Stomach (tissue), 9 donors: ENCODE measurements around the gene NTF4. TPM values are rescaled to one million over a fixed set of nuclear protein-coding genes. Genes with fewer than 3 reads are reported as not detected.
"Not testable (repeated sequence)": the region's sequence is repeated elsewhere in the genome, so short reads cannot be mapped to it uniquely, and the experiment has no call there.

Experiments
- DNase-seq, 2 donors: peaks; one replicate each; pipeline versions ENCODE4 v3.0.0 to v3.0.0-alpha.2; 2013 to 2019
- H3K27ac ChIP-seq, 5 donors: fragments of 200-600 bp in 4 of 5; sonication (generic) in 4 of 5; one replicate each; pipeline ENCODE4 v1.5.1; 2013 to 2019; ENCODE audit warnings: mild to moderate bottlenecking in 1 of 5, moderate library complexity in 1 of 5
- H3K27me3 ChIP-seq, 3 donors: fragments of 200-600 bp; sonication (generic); one replicate each; pipeline ENCODE4 v1.5.1; 2017 to 2019; ENCODE audit warnings: mixed run types in 1 of 3
- H3K36me3 ChIP-seq, 4 donors: fragments of 200-600 bp; sonication (generic); 1 replicate in 3 of 4; 2 replicates in 1 of 4; pipeline ENCODE4 v1.5.1; 2016 to 2019
- H3K4me1 ChIP-seq, 4 donors: fragments of 200-600 bp; sonication (generic); one replicate each; pipeline ENCODE4 v1.5.1; 2016 to 2019
- H3K4me3 ChIP-seq, 4 donors: fragments of 200-600 bp; sonication (generic) in 3 of 4; one replicate each; pipeline ENCODE4 v1.5.1; 2016 to 2019; ENCODE audit warnings: mild to moderate bottlenecking in 1 of 4
- H3K9me3 ChIP-seq, 4 donors: fragments of 200-600 bp; sonication (generic); one replicate each; pipeline ENCODE4 v1.5.1; 2016 to 2019
- CTCF ChIP-seq, 7 experiments: fragments of 450-650 bp in 4 of 7; fragments of 200-600 bp in 3 of 7; sonication (generic) in 3 of 7; IDR thresholded peaks; one replicate each; pipeline ENCODE4 v1.5.1; 2016 to 2019; ENCODE audit warnings: antibody characterized with exemption in 7 of 7, control low read depth in 2 of 7, mild to moderate bottlenecking in 1 of 7
- EP300 ChIP-seq: sonication (generic); formaldehyde crosslinking; IDR thresholded peaks from one replicate; pipeline ENCODE4 v1.6.1; 2017; ENCODE audit warnings: antibody characterized with exemption
- POLR2A ChIP-seq, 4 donors: fragments of 450-650 bp; IDR thresholded peaks; one replicate each; pipeline ENCODE4 v1.6.1; 2016; ENCODE audit warnings: antibody characterized with exemption in 4 of 4, control low read depth in 2 of 4, mild to moderate bottlenecking in 1 of 4, moderate library complexity in 1 of 4
- POLR2AphosphoS5 ChIP-seq, 3 donors: sonication (generic); formaldehyde crosslinking; IDR thresholded peaks; one replicate each; pipeline ENCODE4 v1.6.1; 2016; ENCODE audit warnings: antibody characterized with exemption in 3 of 3
- WGBS, 5 donors: extraction: QIAGEN DNeasy Blood & Tissue Kit in 3 of 5; methylation state at CpG; one replicate each; pipeline versions ENCODE4 v1.1.5 to v1.1.7; 2013 to 2018; 5-methylcytosine and 5-hydroxymethylcytosine counted together
- intact Hi-C: fragments of 100-400 bp; cut with DNase I; formaldehyde crosslinking; loops from one replicate; pipeline ENCODE4 v1.15.1; 2023; ENCODE audit warnings: low total_unique reads
- polyA plus RNA-seq, 3 donors: library from polyadenylated mRNA; stranded (reverse); fragments of 200-250 nt; gene quantifications; one replicate each; pipeline ENCODE4 v1.2.3, GENCODE V29; 2013
- total RNA-seq, 5 donors: library from RNA; depleted of rRNA; stranded (reverse); fragments of >200 nt; gene quantifications; one replicate each; pipeline versions ENCODE4 v1.1.0 to v1.2.3, GENCODE V29; 2014 to 2016
- donor health status: healthy with polysubstance abuse.
- donor health status: Bipolar disorder and iron deficiency.
- donor health status: healthy.

The NTF4 gene
- total and polyA plus RNA-seq, 8 donors: 17.5 TPM; not detected in 7

GRCh38 chr19:49028686-49029085, 35.9 kb downstream of the NTF4 start:
- H3K4me1 ChIP-seq, H3K27ac ChIP-seq, intact Hi-C loops, H3K27me3 ChIP-seq, H3K9me3 ChIP-seq, DNase-seq, H3K36me3 ChIP-seq, H3K4me3 ChIP-seq: not testable (repeated sequence)
- WGBS, 5 donors: 57 to 83% (median 68%) methylated on average over 3 to 9 of the region's 9 CpGs

GRCh38 chr19:49025599-49025998, 39.0 kb downstream of the NTF4 start:
- H3K36me3 ChIP-seq, intact Hi-C loops, H3K9me3 ChIP-seq, H3K4me1 ChIP-seq, DNase-seq, H3K4me3 ChIP-seq, H3K27ac ChIP-seq: not testable (repeated sequence)
- whole genome bisulfite sequencing, 5 donors: 78 to 85% (median 83%) methylated on average over 10 to 23 of the region's 23 CpGs
- peaks cover 0 to 14% (median 0%) of the 10 kb centered on the region in 3 donors for H3K27me3 ChIP-seq

GRCh38 chr19:49025088-49025487, 39.5 kb downstream of the NTF4 start:
- intact Hi-C loops, H3K27ac ChIP-seq, DNase-seq, H3K4me3 ChIP-seq, H3K9me3 ChIP-seq, H3K36me3 ChIP-seq, H3K4me1 ChIP-seq: not testable (repeated sequence)
- peaks cover 0 to 19% (median 4%) of the 10 kb centered on the region in 3 donors for H3K27me3 ChIP-seq
- WGBS, 5 donors: 81 to 95% (median 82%) methylated on average over 3 to 4 of the region's 6 CpGs

- DNase-seq, intact Hi-C loops, H3K27ac ChIP-seq, H3K9me3 ChIP-seq, H3K4me3 ChIP-seq, H3K4me1 ChIP-seq, H3K36me3 ChIP-seq: not testable (repeated sequence)
- WGBS, 5 donors: 42 to 74% (median 60%) methylated on average over 5 to 13 of the region's 15 CpGs; no CpG with 5 or more reads in 1 of the 5 donors
- H3K27me3 ChIP-seq: peaks cover 0 to 28% (median 10%) of the 10 kb centered on the region in 3 donors
These were observed 40.4 kb downstream of the NTF4 start, which contains the start of gene CGB3 for GRCh38 chr19:49024233-49024632. CGB3 (minus strand) TSS chr19:49024333; CDS start chr19:49023971, 362 bp downstream.

- peaks cover 22 to 27% (median 25%) of the 10 kb centered on the region in 4 donors for H3K4me1 ChIP-seq
- H3K27me3 ChIP-seq: peaks cover 0 to 46% (median 15%) of the 10 kb centered on the region in 3 donors
- no peaks in the 10 kb centered on the region for H3K36me3 ChIP-seq
- WGBS, 5 donors: 87 to 93% (median 92%) methylated on average over 9 of the region's 9 CpGs
- intact Hi-C loops: no loop called here
- H3K4me3 ChIP-seq: no peak overlapping the region
- H3K9me3 ChIP-seq: no peaks in the 10 kb centered on the region
- no peak for TF ChIP-seq EP300
- TF ChIP-seq CTCF (IDR thresholded peaks at IDR 0.05): no peak
- no peak for TF ChIP-seq POLR2AphosphoS5 (IDR thresholded peaks at IDR 0.05)
- TF ChIP-seq POLR2A (IDR thresholded peaks at IDR 0.05): no peak
- DNase-seq: no peak
- H3K27ac ChIP-seq: no peak overlapping the region
These were observed 42.5 kb downstream of the NTF4 start for GRCh38 chr19:49022116-49022515.

GRCh38 chr19:49020931-49021895, 43.4 kb downstream of the NTF4 start:
- H3K36me3 ChIP-seq: peaks cover 0 to 4% (median 3%) of the 10 kb centered on the region in 4 donors
- no peak overlapping the region for H3K4me3 ChIP-seq
- H3K27ac ChIP-seq: no peak overlapping the region
- TF ChIP-seq EP300: no peak
- no peak for TF ChIP-seq POLR2A (IDR thresholded peaks at IDR 0.05)
- no peak for TF ChIP-seq POLR2AphosphoS5 (IDR thresholded peaks at IDR 0.05)
- no peak for TF ChIP-seq CTCF (IDR thresholded peaks at IDR 0.05)
- no peaks in the 10 kb centered on the region for H3K9me3 ChIP-seq
- H3K4me1 ChIP-seq: peaks cover 22 to 27% (median 25%) of the 10 kb centered on the region in 4 donors
- H3K27me3 ChIP-seq: peaks cover 0 to 46% (median 15%) of the 10 kb centered on the region in 3 donors
- 32 to 36% (median 35%) methylated on average over 16 of the region's 16 CpGs for WGBS, 5 donors
- no peak for DNase-seq
- intact Hi-C loops: no loop called here
